ENCODE results near the gene CCDC85C. TPM values are rescaled to one million over a fixed set of nuclear protein-coding genes. Genes with fewer than 3 reads are reported as not detected.

CCDC85C gene
- polyA plus RNA-seq, 1 experiment: 7.2 TPM

DNA sequence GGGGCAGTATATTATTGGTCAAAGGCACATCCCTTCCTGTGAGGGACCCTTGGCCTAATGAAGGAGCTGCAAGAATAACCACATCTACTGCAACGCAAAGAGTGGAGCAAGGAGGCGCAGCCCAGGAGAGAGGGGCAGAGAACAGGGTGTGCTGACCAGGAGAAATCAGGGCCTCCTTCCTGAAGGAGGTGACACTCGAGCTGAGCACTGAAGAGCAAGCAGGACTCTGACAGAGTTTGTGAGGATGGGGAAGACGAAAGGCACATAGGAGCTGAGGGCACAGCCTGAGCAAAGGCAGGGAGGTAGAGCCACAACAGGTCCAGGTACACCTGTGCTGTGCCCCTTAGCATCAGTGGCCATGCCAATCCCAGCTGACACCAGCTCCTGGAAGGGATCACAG, 60.6 kb downstream of the CCDC85C start:
- no peaks in the 10 kb centered on the region; the same call in 1 of the 2 replicates for H3K9me3 ChIP-seq (ENCODE audit: control insufficient read depth, insufficient read depth, low read length)
- no peak overlapping the region for H3K4me3 ChIP-seq (ENCODE audit: low read depth, low read length)
- no peaks in the 10 kb centered on the region for H3K27me3 ChIP-seq (ENCODE audit: control insufficient read depth, insufficient read depth, low read length)
- ChIA-PET POLR2A (no interaction called here), CTCF (interaction anchor here (0.8 kb wide), 1 partner anchor 19 kb away, joined by 3 read pairs; no protein-coding TSS in a partner anchor)
- TF ChIP-seq, protein P1, sequence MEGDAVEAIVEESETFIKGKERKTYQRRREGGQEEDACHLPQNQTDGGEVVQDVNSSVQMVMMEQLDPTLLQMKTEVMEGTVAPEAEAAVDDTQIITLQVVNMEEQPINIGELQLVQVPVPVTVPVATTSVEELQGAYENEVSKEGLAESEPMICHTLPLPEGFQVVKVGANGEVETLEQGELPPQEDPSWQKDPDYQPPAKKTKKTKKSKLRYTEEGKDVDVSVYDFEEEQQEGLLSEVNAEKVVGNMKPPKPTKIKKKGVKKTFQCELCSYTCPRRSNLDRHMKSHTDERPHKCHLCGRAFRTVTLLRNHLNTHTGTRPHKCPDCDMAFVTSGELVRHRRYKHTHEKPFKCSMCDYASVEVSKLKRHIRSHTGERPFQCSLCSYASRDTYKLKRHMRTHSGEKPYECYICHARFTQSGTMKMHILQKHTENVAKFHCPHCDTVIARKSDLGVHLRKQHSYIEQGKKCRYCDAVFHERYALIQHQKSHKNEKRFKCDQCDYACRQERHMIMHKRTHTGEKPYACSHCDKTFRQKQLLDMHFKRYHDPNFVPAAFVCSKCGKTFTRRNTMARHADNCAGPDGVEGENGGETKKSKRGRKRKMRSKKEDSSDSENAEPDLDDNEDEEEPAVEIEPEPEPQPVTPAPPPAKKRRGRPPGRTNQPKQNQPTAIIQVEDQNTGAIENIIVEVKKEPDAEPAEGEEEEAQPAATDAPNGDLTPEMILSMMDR (IDR thresholded peaks at IDR 0.05; ENCODE audit: low read depth, low read length): no peak
- no peak for DNase-seq (ENCODE audit: low read depth, low spot score)
- H3K27ac ChIP-seq (ENCODE audit: low read depth, low read length): no peak overlapping the region

DNA sequence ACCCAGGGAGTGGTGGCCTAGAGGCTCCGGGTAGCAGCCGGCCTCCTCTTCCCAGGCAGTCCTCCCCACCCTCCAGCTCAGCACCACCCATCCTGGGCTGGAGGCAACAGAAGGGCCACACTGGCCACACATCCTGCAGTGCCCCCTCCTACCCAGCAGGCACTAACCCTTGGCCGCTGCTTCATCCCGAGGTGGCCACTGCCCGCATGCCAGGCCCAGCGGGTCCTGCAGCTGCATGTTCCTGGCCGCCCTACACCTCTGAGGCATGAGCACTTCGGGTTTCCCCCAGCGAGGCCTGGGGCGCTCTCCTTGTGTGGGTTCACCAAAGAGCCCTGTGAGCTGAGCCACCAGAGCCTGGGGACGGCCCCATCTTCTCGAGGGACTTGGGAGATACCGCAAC, 61.4 kb downstream of the CCDC85C start:
- no peaks in the 10 kb centered on the region; the same call in 1 of the 2 replicates for H3K9me3 ChIP-seq (ENCODE audit: control insufficient read depth, insufficient read depth, low read length)
- H3K27me3 ChIP-seq (ENCODE audit: control insufficient read depth, insufficient read depth, low read length): no peaks in the 10 kb centered on the region
- ChIA-PET CTCF (no interaction called here), POLR2A (no interaction called here)
- no peak overlapping the region for H3K27ac ChIP-seq (ENCODE audit: low read depth, low read length)
- DNase-seq (ENCODE audit: low read depth, low spot score): no peak
- TF ChIP-seq, protein P1 (IDR thresholded peaks at IDR 0.05; ENCODE audit: low read depth, low read length): no peak
- no peak overlapping the region for H3K4me3 ChIP-seq (ENCODE audit: low read depth, low read length)

DNA sequence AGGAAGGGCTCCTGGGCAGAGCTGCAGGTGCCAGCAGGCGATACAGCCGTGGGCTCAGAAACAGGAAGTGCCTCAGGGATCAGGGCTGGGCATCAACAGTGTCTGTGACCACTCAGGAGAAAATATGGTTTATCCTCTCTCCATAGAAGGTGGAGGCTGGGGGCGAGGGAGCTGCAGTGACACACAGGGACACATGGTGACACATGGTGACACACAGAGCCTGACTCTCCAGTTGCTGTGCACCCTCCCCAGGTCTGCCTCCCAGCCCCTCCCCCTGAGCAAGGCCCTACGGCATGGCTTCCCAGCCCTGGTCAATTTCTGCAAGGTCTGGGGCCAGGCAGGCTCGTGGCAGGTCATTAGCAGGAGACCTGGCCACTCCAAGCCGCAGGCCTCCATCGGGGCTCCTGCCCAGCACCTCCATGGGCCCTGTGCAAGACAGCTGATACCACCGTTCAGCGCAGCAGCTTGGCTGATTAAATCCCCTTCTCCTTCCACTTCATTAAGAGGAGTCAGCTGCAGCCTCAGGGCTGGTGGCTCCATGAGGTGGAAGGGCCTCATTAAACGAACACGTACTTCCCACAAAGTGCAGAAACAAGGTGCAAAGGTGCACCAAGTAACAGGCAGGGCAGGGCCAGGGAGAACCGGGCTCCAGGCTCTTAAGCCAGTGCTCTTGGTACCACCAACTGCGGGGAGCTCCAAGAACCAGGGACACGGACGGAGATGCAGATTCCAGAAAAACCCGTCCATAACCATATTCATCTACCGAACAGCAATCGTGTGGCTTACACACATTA, 62.1 kb downstream of the CCDC85C start:
- no peaks in the 10 kb centered on the region; the same call in 1 of the 2 replicates for H3K9me3 ChIP-seq (ENCODE audit: control insufficient read depth, insufficient read depth, low read length)
- no peak overlapping the region for H3K4me3 ChIP-seq (ENCODE audit: low read depth, low read length)
- no peak for DNase-seq (ENCODE audit: low read depth, low spot score)
- ChIA-PET POLR2A (interaction anchor here (0.7 to 0.8 kb wide), 2 partner anchors 9 kb away, joined by 3 read pairs; no protein-coding TSS in a partner anchor), CTCF (no interaction called here)
- H3K27ac ChIP-seq (ENCODE audit: low read depth, low read length): no peak overlapping the region
- H3K27me3 ChIP-seq (ENCODE audit: control insufficient read depth, insufficient read depth, low read length): no peaks in the 10 kb centered on the region
- TF ChIP-seq, protein P1 (IDR thresholded peaks at IDR 0.05; ENCODE audit: low read depth, low read length): no peak

DNA sequence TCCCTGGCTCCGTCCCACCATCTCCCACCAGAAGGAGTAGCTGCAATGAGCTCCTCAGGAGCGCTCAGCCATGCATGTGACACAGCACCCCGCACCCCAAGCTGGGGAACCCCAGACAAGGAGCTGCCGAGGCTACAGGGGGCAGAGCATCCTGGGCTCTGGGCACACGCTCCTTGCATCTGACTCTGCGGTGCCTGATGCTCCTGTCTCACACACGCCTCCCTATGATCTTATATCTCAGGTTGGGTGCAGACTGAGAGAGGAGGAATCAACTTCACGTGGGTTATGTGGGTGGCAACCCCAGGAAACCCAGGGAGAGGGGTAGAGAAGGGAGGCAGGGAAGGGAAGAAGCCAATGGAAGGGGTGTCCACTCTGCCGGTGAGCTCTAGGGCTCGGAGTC, 62.8 kb downstream of the CCDC85C start:
- Histone ChIP-seq H3K9me3 (ENCODE audit: control insufficient read depth, insufficient read depth, low read length) (no peaks in the 10 kb centered on the region; the same call in 1 of the 2 replicates), H3K4me3 (ENCODE audit: low read depth, low read length) (no peak overlapping the region), H3K27me3 (ENCODE audit: control insufficient read depth, insufficient read depth, low read length) (no peaks in the 10 kb centered on the region), H3K27ac (ENCODE audit: low read depth, low read length) (no peak overlapping the region)
- ChIA-PET CTCF (no interaction called here), POLR2A (interaction anchor here (0.7 to 1.0 kb wide), 3 partner anchors 8 to 143 kb away, joined by 3 read pairs; partner anchors contain the start of gene CYP46A1)
- no peak for DNase-seq (ENCODE audit: low read depth, low spot score)
- TF ChIP-seq, protein P1 (IDR thresholded peaks at IDR 0.05; ENCODE audit: low read depth, low read length): no peak

All from AG04450 (cell line).